Colonic mucosa (tissue), 4 donors: ENCODE measurements around the gene ETFDH. TPM values are rescaled to one million over a fixed set of nuclear protein-coding genes. Genes with fewer than 3 reads are reported as not detected.
"Not testable (repeated sequence)": the region's sequence is repeated elsewhere in the genome, so short reads cannot be mapped to it uniquely, and the experiment has no call there.

Experiments used
- DNase-seq: peaks from one replicate; pipeline ENCODE4 v3.0.0-alpha.2; 2020
- H3K27ac ChIP-seq: fragments of 200-600 bp; one replicate; pipeline ENCODE4 v1.8.0; 2021
- H3K27me3 ChIP-seq: fragments of 200-600 bp; one replicate; pipeline ENCODE4 v1.8.0; 2021
- H3K36me3 ChIP-seq: fragments of 200-600 bp; one replicate; pipeline ENCODE4 v1.8.0; 2021
- H3K4me1 ChIP-seq: fragments of 200-600 bp; one replicate; pipeline ENCODE4 v1.8.0; 2021; ENCODE audit warnings: mild to moderate bottlenecking
- H3K4me3 ChIP-seq: fragments of 200-600 bp; one replicate; pipeline ENCODE4 v1.8.0; 2021
- H3K9ac ChIP-seq, 2 donors: one replicate each; pipeline ENCODE4 v1.7.0; 2013; ENCODE audit warnings: control low read depth in 2 of 2, low read depth in 2 of 2, low read length in 2 of 2
- H3K9me3 ChIP-seq: fragments of 200-600 bp; one replicate; pipeline ENCODE4 v1.8.0; 2021
- intact Hi-C: fragments of 100-400 bp; cut with DNase I; formaldehyde crosslinking; loops from one replicate; pipeline ENCODE4 v1.14.1; 2022
- total RNA-seq, 2 donors: library from RNA; stranded (reverse); fragmentation: NEBNext Ultra II Directional in 1 of 2; extraction: Animal tissue kit (Norgen Biotek cat#: 25700) in 1 of 2; gene quantifications; one replicate each; pipeline ENCODE4 v1.2.1, GENCODE V29; 2021
- TF ChIP-seq, protein P1 (sequence below): fragments of 200-600 bp; IDR thresholded peaks from one replicate; pipeline ENCODE4 v1.8.0; 2022; ENCODE audit warnings: antibody characterized with exemption, mild to moderate bottlenecking
- donor health status: healthy.
- donor health status: DM: no; HTN: no; CAD: no.
- donor health status: DM: no; HTN: no; CAD: no.

Gene ETFDH
- total RNA-seq, 2 donors from 2014 or later: 63.7 to 72.9 TPM

DNA sequence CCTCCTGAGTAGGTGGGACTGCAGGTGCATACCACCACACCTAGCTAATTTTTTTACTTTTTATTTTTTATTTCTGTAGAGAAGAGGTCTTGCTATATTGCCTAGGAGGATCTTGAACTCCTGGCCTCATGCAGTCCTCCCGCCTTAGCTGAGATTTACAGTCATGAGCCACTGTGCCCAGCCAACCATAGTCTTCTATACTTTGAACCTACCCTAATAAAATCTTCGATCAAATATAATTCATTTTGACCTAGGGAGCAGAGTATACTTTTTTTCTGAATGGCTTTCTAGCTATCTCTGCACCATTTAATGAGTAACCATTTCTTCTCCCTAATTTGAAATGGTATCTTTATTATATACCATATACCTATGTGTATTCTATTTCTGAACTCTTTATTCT lies 6.7 kb downstream of the ETFDH start:
- Histone ChIP-seq H3K27me3 (no peaks in the 10 kb centered on the region), H3K4me3 (no peak overlapping the region), H3K27ac (no peak overlapping the region), H3K36me3 (no peaks in the 10 kb centered on the region), H3K9ac (no peak overlapping the region), H3K9me3 (no peaks in the 10 kb centered on the region), H3K4me1 (no peaks in the 10 kb centered on the region)
- no peak for DNase-seq
- intact Hi-C loops: no loop called here
- TF ChIP-seq, protein P1, sequence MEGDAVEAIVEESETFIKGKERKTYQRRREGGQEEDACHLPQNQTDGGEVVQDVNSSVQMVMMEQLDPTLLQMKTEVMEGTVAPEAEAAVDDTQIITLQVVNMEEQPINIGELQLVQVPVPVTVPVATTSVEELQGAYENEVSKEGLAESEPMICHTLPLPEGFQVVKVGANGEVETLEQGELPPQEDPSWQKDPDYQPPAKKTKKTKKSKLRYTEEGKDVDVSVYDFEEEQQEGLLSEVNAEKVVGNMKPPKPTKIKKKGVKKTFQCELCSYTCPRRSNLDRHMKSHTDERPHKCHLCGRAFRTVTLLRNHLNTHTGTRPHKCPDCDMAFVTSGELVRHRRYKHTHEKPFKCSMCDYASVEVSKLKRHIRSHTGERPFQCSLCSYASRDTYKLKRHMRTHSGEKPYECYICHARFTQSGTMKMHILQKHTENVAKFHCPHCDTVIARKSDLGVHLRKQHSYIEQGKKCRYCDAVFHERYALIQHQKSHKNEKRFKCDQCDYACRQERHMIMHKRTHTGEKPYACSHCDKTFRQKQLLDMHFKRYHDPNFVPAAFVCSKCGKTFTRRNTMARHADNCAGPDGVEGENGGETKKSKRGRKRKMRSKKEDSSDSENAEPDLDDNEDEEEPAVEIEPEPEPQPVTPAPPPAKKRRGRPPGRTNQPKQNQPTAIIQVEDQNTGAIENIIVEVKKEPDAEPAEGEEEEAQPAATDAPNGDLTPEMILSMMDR: no peak

- no peak overlapping the region for H3K9ac ChIP-seq
- no peaks in the 10 kb centered on the region for H3K9me3 ChIP-seq
- DNase-seq: no peak
- H3K27me3 ChIP-seq: no peaks in the 10 kb centered on the region
- TF ChIP-seq, protein P1: no peak
- no peaks in the 10 kb centered on the region for H3K36me3 ChIP-seq
- H3K4me3 ChIP-seq: no peak overlapping the region
- no peaks in the 10 kb centered on the region for H3K4me1 ChIP-seq
- no peak overlapping the region for H3K27ac ChIP-seq
- intact Hi-C loops: no loop called here
Observed at GRCh38 chr4:158681629-158682028, 9.5 kb downstream of the ETFDH start.

- no peaks in the 10 kb centered on the region for H3K4me1 ChIP-seq
- no peak overlapping the region for H3K4me3 ChIP-seq
- no peaks in the 10 kb centered on the region for H3K27me3 ChIP-seq
- H3K9me3 ChIP-seq: no peaks in the 10 kb centered on the region
- intact Hi-C loops: no loop called here
- TF ChIP-seq, protein P1: no peak
- no peak overlapping the region for H3K27ac ChIP-seq
- DNase-seq: no peak
- H3K9ac ChIP-seq: no peak overlapping the region
- no peaks in the 10 kb centered on the region for H3K36me3 ChIP-seq
Observed at GRCh38 chr4:158682066-158682465, 10.0 kb downstream of the ETFDH start.

- no peaks in the 10 kb centered on the region for H3K27me3 ChIP-seq
- H3K9ac ChIP-seq: no peak overlapping the region
- H3K4me1 ChIP-seq: no peaks in the 10 kb centered on the region
- H3K36me3 ChIP-seq: no peaks in the 10 kb centered on the region
- no peaks in the 10 kb centered on the region for H3K9me3 ChIP-seq
- intact Hi-C loops: no loop called here
- H3K27ac ChIP-seq: no peak overlapping the region
- TF ChIP-seq, protein P1: no peak
- no peak for DNase-seq
- no peak overlapping the region for H3K4me3 ChIP-seq
Observed at GRCh38 chr4:158688813-158689212, 16.7 kb downstream of the ETFDH start.

GRCh38 chr4:158704274-158704673 lies 32.2 kb downstream of the ETFDH start:
- intact Hi-C loops: no loop called here
- no peak overlapping the region for H3K27ac ChIP-seq
- no peaks in the 10 kb centered on the region for H3K4me1 ChIP-seq
- H3K4me3 ChIP-seq: no peak overlapping the region
- DNase-seq: no peak
- H3K27me3 ChIP-seq: no peaks in the 10 kb centered on the region
- peaks cover 6% of the 10 kb centered on the region for H3K36me3 ChIP-seq
- no peaks in the 10 kb centered on the region for H3K9me3 ChIP-seq
- TF ChIP-seq, protein P1: no peak
- H3K9ac ChIP-seq: no peak overlapping the region

- no peak for DNase-seq
- Histone ChIP-seq H3K4me1 (no peaks in the 10 kb centered on the region), H3K27me3 (no peaks in the 10 kb centered on the region), H3K27ac (no peak overlapping the region), H3K4me3 (no peak overlapping the region), H3K9me3 (no peaks in the 10 kb centered on the region), H3K36me3 (peaks cover 18% of the 10 kb centered on the region), H3K9ac (no peak overlapping the region)
- intact Hi-C loops: no loop called here
- TF ChIP-seq, protein P1: no peak
Observed at GRCh38 chr4:158710814-158711213, 38.7 kb downstream of the ETFDH start.

GRCh38 chr4:158712622-158713021 lies 40.5 kb downstream of the ETFDH start:
- H3K4me1 ChIP-seq, H3K27ac ChIP-seq, H3K4me3 ChIP-seq, DNase-seq, intact Hi-C loops, H3K9ac ChIP-seq, H3K9me3 ChIP-seq, H3K27me3 ChIP-seq: not testable (repeated sequence)
- H3K36me3 ChIP-seq: peaks cover 22% of the 10 kb centered on the region
